ENCODE results near the gene MGST2. TPM values are rescaled to one million over a fixed set of nuclear protein-coding genes. Genes with fewer than 3 reads are reported as not detected.

The MGST2 gene
- total and polyA plus RNA-seq, 10 of the 15 experiments (the other 5 are each of a cell fraction or from before 2014, with no cell fraction given) = 19.0 to 50.1 (median 30.6) TPM

- Histone ChIP-seq H3K27me3 (replicated peaks in 1 of 2; ENCODE audit: control insufficient read depth in 2 of 2, insufficient read depth in 2 of 2, low read length in 1 of 2) (no peaks in the 10 kb centered on the region), H3K9me3 (replicated peaks; ENCODE audit: control insufficient read depth, insufficient read depth, low read length) (no peaks in the 10 kb centered on the region), H3K9ac (ENCODE audit: control insufficient read depth, insufficient read depth, low read length) (no peak overlapping the region), H3K27ac (ENCODE audit: control insufficient read depth, insufficient read depth) (no peak overlapping the region), H2AFZ (ENCODE audit: control insufficient read depth, low read depth, low read length) (no peak overlapping the region), H3K4me1 (ENCODE audit: control insufficient read depth, insufficient read depth, low read length) (no peaks in the 10 kb centered on the region), H3K36me3 (ENCODE audit: control insufficient read depth in 2 of 2, insufficient read depth in 2 of 2, low read length in 1 of 2) (peaks cover 0 to 4% of the 10 kb centered on the region in 2 experiments; a peak in 2 of 4 replicates), H3K4me2 (ENCODE audit: control insufficient read depth, insufficient read depth) (no peak overlapping the region), H4K20me1 (ENCODE audit: control insufficient read depth, insufficient read depth) (no peaks in the 10 kb centered on the region), H3K4me3 (no peak overlapping the region), H3K79me2 (ENCODE audit: control insufficient read depth, insufficient read depth, low read length) (no peaks in the 10 kb centered on the region)
- no peak for FAIRE-seq
- TF ChIP-seq ZNF384 (IDR thresholded peaks at IDR 0.05; ENCODE audit: borderline replicate concordance, low read depth, low read length) (no peak), POLR2AphosphoS5 (IDR thresholded peaks at IDR 0.05; ENCODE audit: low read length) (no peak), ZBTB4 (CRISPR knock-in tag; IDR thresholded peaks at IDR 0.05) (no peak), ZNF622 (IDR thresholded peaks at IDR 0.05) (no peak), E2F4 (IDR thresholded peaks at IDR 0.05; ENCODE audit: low read depth, low read length) (no peak), RAD51 (IDR thresholded peaks at IDR 0.05) (no peak), DPF2 (IDR thresholded peaks at IDR 0.05) (no peak), POLR2A (IDR thresholded peaks at IDR 0.05; ENCODE audit: low read depth, low read length) (no peak)
- no TSS peak for BruUV-seq (replicated peaks)
- WGBS (ENCODE audit: insufficient coverage, insufficient replicate concordance, low lambda C conversion rate, missing lambda C conversion rate) = 43% methylated on average over 1 of the region's 1 CpG
- ChIA-PET SMC1A (ENCODE audit: uncharacterized antibody, unreplicated experiment) (no interaction called here), CTCF (interaction anchor here (1.3 to 1.5 kb wide), 2 partner anchors 27 to 32 kb away, joined by 3 read pairs; no protein-coding TSS in a partner anchor), POLR2A (no interaction called here), RAD21 (ENCODE audit: unreplicated experiment) (no interaction called here)
- intact Hi-C loops (cut with micrococcal nuclease; ENCODE audit: unreplicated experiment) = no loop called here
- DNase-seq (ENCODE audit: low read depth, low spot score) = no peak
- in situ Hi-C loops (cut with MboI) = no loop called here
- ATAC-seq = no peak
Observed at GRCh38 chr4:139684351-139684750, 18.7 kb downstream of the MGST2 start.
